PFSK-1 (cell line): ENCODE data around the gene ATP11A.

ENCODE experiments used
- FOXP2 ChIP-seq: optimal IDR thresholded peaks from 2 replicates; pipeline ENCODE3; 2011; ENCODE audit warnings: borderline replicate concordance, control low read depth, inconsistent platforms; ENCODE audit not compliant: insufficient read depth; ENCODE audit errors: extremely low read length, extremely low read depth
- POLR2AphosphoS5 ChIP-seq: IDR thresholded peaks from 2 replicates; pipeline ENCODE4 v1.6.1; 2012; ENCODE audit warnings: low read depth, mild to moderate bottlenecking, control low read depth, low read length, moderate library complexity
- REST ChIP-seq, 2 experiments: IDR thresholded peaks; 2 replicates each; pipeline versions ENCODE4 v1.6.1 to v1.8.0; 2011 to 2012; ENCODE audit warnings: low read depth in 2 of 2, low read length in 2 of 2, control low read depth in 1 of 2, inconsistent platforms in 1 of 2, mild to moderate bottlenecking in 1 of 2, moderate library complexity in 1 of 2; ENCODE audit not compliant: insufficient read depth in 1 of 2
- SIN3A ChIP-seq: IDR thresholded peaks from 2 replicates; pipeline ENCODE4 v1.6.1; 2012; ENCODE audit warnings: mild to moderate bottlenecking, low read length, moderate library complexity, borderline replicate concordance; ENCODE audit not compliant: insufficient read depth
- TAF1 ChIP-seq: IDR thresholded peaks from 2 replicates; pipeline ENCODE4 v1.6.1; 2012; ENCODE audit warnings: low read length, control low read depth, borderline replicate concordance; ENCODE audit not compliant: insufficient read depth

Gene ATP11A

DNA sequence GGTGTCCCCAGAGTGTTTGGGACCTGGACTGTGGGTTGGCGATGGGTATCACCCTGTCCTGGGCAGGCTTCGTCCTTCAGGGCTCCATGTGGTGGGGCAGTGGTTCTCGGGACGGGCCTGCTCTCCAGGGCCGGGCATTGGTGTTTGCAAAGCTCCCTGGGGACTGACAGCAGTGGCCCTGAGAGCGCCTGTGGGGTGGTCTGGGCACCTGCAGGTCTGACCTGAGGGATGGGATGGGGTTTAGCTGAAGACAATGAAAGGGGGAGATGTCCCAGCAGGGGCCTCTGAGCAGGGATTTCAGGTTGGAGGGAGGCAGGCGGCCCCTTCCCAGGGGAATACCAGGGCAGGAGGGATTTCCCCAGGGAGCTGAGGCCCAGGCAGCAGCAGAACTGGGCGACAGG is 210.9 kb downstream of the ATP11A start:
- TF ChIP-seq FOXP2 = no peak
- TF ChIP-seq REST (IDR thresholded peaks at IDR 0.05; ENCODE audit: insufficient read depth in 1 of 2, low read depth in 2 of 2, low read length in 2 of 2) = no peak
- TF ChIP-seq TAF1 = no peak
- no peak for TF ChIP-seq POLR2AphosphoS5
- TF ChIP-seq SIN3A = no peak

DNA sequence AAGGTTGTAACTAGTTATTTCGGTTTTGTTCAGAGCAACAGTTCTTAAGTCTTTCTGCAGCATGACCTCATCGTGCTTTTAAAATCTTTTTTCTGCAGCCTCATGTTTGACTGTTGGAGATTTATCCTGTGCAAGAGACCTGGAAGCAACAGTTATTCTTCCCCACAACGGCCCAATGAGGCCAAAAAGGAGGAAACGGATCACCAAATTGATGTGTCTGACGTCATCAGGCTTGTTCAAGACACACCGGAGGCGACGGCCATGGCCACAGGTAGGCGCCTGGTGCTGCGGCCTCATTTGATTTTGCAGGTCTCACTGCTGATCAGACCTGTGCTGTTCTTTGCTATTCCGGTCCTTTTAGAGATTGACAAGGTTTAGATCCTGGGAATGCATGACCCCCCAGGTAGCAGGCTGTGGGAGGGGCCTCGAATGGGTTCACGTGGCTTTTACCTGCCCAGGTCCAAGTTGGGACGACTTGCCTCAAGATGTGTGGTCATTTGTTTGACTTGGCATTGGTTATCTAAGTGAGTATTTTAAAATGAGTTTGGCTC is 212.3 kb downstream of the ATP11A start:
- TF ChIP-seq FOXP2 (no peak), TAF1 (no peak), REST (IDR thresholded peaks at IDR 0.05; ENCODE audit: insufficient read depth in 1 of 2, low read depth in 2 of 2, low read length in 2 of 2) (no peak), POLR2AphosphoS5 (no peak), SIN3A (no peak)

DNA sequence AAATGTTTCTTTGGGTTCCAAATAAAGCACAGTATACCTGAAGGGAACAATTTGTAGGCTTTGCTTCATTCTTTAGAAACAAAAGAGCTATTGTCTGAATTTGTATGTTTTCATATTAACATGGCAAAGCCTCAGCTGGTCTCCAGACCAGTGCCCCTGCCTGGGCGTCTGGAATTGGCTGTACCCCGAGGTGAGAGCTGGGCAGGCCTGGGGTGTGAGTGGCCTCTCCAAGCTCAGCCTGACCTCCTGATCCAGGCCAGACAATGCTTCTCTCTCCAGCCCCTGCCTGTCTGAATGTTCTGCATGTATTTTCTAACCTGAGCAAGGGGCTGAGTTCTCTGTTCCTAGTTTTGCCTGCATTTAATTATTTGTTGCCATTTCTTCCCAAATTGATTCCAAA is 212.8 kb downstream of the ATP11A start:
- TF ChIP-seq TAF1 (no peak), SIN3A (no peak), REST (IDR thresholded peaks at IDR 0.05; ENCODE audit: insufficient read depth in 1 of 2, low read depth in 2 of 2, low read length in 2 of 2) (no peak), POLR2AphosphoS5 (no peak), FOXP2 (no peak)

- TF ChIP-seq FOXP2 (no peak), POLR2AphosphoS5 (no peak), REST (IDR thresholded peaks at IDR 0.05; ENCODE audit: insufficient read depth in 1 of 2, low read depth in 2 of 2, low read length in 2 of 2) (no peak), TAF1 (no peak), SIN3A (no peak)
Measured at GRCh38 chr13:112903071-112903577, 213.3 kb downstream of the ATP11A start.

DNA sequence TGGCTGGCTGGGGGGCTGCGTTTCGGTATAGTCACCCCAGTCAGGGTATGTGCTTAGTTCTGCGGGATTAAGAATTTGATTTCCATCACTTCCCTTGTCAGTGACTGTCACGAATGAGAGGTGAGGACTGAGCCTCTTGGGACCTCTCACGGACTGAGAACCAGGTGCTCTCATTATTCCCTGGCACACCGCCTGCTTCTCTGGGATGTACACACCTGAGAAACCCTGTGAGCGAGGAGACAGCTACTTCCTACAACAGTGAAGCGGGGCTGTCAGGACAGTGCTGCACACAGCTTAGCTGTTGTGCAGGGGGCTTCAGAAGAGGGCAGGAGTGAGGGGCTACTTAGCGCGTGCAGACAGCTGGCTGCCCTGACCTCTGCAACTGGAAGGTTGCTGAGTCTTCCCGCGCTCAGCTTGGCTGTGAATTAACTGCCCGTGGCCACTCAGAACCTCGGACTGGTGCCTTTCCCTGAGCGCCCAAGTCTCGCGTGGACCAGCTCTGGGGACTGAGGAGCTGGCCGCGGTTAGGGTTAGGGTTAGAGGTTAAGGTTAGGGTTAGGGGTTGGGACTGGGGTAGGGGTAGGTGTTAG is 213.9 kb downstream of the ATP11A start:
- no peak for TF ChIP-seq REST (IDR thresholded peaks at IDR 0.05; ENCODE audit: insufficient read depth in 1 of 2, low read depth in 2 of 2, low read length in 2 of 2)
- TF ChIP-seq FOXP2 = no peak
- no peak for TF ChIP-seq SIN3A
- no peak for TF ChIP-seq POLR2AphosphoS5
- no peak for TF ChIP-seq TAF1
